Glomerular visceral epithelial cell (primary cell): ENCODE data around the gene CRISPLD2.
"Not testable (repeated sequence)": the region's sequence is repeated elsewhere in the genome, so short reads cannot be mapped to it uniquely, and the experiment has no call there.

Experiments used
- DNase-seq: peaks from one replicate; pipeline ENCODE4 v3.0.0-alpha.2; 2016; ENCODE audit errors: extremely low spot score

Gene CRISPLD2

DNA sequence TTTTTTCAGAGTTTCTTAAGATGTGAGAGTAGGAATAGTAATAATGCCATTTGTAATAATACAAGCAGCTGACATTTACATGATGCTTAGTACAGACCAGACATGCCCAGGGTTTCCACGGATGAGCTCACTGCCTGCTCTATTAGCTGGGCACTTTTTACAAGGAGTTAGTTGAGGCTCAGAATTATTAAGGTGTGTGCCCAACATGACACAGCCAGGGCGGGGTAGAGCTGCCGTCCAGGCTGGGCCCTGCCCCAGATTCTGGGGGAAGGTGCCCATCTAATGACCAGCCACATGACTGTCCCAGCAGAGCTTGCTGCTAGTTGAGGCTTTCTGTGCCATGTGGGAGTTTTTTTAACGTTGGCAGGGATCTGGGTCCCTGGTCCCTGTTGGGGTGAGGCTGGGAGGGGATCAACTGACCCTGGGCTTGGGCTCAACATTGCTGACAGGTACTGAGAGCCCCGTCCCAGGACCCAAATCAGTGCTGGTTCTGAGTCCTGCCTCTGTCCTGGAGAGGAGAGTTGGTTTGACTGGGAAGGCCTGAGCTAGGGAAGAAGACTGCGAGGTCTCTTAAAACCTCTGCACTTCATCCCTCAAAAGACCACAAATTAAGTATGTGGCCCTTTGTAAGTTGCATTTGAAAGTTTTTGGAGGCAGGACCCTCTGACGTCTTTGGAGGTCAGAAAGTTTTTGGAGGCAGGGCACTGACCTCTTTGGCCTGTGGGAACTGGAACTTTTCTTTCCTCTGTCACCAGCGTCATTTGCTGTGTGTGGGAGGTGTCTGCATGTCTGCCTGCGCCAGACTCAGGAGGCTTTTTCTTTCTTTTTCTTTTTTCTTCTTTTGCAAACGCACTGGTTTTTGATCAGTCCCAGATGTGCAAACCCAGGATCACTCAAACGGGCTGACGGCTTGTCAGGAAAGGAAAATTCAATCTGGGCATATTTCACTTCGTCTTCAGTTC lies 2.2 kb downstream of the CRISPLD2 start:
- DNase-seq: no peak

DNA sequence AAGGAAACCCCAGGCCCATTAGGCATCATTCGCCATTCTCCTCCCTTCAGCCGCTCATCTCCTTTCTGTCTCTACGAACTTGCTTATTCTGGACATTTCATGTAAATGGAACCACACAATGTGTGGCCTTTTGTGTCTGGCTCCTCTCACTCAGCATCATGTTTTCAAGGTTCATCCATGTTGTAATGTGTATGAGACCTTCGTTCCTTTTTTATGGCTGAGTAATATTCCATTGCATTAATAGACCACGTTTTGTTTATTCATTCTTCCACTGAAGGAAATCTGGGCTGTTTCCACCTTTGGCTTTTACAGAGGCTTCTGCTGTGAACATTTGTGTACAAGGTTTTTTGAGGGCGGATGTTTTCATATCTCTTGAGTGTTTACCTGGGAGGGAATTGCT lies 3.2 kb downstream of the CRISPLD2 start:
- no peak for DNase-seq

DNA sequence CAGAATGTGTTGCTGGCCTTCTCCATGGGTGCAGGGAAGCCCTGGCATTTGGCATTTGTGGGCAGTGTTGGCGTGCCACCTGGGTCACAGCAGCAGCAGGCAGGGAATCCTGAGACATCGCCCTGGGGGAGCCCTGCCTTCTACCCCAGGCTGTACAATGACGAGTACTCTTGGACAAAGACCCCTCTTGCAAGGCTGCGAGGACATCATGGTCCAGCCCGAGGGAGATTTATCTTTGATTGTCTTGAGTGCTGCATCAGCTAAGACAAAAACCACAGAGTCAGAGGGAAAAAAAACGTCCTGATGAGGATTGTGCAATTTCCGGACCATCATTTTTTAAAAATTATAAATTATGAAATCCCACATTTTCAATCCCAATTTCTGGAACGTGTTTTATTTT lies 3.7 kb downstream of the CRISPLD2 start:
- DNase-seq: no peak

DNA sequence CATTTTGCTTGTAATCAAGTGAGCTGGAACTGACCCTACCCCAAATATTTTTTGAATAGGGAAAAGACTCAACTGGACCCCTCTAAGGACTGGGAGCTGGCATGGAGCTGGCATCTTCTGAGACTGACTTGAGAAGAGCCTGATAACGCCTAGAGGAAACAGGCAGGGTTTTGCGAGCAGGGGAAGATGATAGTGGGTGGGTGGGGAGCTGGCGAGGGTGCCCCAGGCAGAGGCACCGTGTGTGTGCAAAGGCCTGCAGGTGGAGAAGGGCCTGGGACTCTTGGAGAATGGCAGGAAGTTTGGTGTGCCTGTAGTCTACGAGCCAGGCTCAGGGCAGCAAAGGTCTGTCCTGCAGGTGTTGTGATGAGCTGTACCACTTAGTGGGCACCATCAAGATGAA lies 4.1 kb downstream of the CRISPLD2 start:
- no peak for DNase-seq

DNA sequence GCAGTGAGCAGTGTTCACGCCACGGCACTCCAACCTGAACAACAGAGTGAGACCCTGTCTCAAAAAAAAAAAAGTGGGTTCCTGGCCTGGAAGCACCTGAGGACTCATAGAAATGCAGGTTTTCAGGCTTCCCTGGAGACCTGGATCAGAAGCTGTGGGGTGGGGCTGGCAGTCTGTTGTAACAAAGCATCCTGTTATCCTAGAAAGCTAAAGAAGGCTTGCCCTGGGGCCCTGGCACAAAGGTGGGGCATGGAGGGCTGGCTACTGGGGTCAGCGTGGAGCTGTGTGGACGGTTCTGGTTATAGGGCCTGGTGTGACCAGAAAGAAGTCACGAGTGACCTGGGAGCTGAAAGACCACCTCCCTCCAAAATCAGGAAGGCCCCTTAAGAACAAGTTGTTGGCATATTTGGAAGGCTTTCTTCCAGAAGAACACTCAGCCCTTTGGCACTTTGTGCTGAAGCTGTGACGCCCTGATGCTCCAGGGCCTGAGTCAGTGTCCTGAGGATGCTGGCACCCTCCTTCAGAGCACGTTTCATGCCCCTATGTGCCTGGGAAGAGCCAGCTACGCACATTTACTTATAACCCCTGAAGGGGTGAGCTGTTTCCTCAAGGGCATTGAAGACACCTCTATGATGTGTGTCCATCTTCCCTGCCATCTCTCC lies 6.2 kb downstream of the CRISPLD2 start:
- DNase-seq: no peak

DNA sequence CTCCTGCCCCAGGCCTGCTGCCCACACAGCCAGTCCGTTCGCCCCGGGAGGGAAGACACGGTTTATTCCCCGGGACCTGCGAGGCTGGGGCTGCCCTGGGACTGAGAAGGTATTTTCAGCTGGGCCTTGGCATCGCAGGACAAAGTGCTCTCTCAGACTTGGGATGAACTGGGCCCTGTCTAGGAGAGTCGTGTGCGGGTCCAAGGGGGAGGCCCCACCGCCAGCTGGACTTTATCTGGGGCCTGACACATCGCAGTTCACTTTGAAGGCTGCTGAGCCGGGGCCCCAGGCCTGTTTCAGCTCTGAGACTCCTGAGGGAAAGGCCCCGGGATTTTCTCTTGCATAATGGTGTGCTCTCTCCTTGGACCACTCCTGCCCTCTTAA lies 6.8 kb downstream of the CRISPLD2 start:
- DNase-seq: no peak

DNA sequence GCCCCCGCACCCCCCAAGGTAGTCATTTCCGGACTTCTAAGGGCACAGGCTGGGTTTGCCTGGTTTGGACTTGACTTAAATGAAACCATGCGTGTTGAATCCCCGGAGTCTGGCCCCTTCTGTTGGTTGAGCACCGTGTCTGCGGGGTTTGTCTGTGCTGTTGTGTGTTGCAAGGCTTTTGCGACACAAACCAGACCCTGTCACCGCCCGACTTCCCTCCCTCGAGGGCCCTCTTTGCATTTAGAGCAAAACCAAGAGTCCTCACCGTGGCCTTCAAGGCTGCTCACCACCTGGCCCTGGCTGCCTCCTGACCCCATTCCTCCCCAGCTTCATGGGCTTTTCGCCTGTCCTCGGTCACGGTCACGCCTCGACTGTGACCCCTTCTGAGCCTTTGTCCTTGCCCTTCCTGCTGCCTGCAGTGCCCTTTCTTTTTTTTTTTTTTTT lies 7.4 kb downstream of the CRISPLD2 start:
- no peak for DNase-seq

DNA sequence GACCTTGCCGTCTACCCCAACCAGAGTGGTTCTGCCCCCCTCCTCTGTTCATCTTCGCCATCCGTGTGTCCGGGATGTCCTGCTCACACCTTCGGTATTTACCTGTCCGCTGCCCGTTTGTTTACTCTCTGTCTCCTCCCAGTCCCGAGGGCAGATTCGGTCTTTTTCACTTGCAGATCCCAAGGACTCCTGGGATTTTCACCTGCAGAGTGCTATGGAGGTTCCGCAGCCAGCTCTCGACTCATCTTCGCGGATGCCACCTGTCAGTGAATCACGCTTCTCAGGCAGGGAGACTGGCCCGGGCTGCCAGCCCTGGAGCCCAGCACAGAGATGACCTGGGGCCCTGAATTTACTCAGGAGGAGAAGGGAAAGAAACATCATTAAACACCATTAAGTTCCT lies 8.1 kb downstream of the CRISPLD2 start:
- DNase-seq: no peak

DNA sequence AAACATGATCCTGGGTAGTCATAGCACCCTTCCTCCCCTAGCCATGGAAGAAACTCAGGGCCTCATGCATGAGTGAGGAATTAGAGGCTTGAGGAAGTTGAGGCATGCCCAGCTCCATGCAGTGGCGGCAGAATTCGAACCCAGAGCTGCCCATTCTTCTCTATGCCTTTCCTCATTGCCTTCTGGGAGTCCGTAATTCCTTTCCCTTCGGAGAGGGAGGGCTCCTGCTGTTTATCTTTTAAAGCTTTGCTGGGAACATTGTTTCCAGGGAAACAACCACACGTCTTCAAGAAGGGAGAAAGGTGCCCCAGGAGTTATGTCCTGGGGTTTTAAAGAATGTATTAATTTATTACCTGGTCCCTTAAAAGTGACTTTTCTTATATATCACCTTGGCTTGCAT lies 8.5 kb downstream of the CRISPLD2 start:
- no peak for DNase-seq

DNA sequence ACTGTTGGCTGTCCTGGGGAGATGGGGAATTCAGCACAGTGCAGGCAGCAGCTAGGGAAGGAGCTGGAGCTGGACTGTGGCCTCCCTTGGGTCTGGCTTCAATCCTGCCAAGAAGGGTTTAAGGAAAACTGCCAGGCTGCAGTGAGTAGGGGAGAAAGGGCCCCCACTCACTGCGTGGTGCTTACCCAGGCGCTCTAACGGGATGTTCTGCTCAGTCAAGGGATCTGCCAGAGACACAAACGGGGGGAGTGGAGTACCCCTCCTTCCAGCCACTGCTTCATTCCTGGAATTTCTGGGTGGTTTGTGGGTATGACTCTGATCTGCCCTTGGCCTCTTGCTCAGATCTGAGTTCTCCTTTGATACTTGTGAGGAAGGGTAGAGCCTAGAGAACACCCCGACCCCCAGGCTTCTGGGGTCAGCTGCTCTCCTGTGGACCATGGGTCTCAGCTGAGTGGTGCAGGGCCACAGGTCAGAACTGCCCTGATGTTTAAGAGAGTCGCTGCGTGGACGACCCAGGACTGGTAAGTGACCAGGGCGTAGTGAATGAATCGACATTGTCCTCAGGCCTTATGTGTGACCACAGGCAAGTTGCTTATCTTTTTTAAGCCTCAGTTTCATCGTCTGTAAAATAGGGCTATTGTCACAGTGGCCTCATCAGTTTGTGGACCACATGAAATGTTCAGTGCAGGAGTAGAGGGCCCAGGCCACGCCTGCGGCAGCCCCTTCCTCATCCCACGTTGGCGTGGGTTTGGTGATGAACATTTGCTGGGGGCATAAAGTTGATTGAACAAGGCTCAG lies 9.6 kb downstream of the CRISPLD2 start:
- DNase-seq: peak; percentile 95

DNA sequence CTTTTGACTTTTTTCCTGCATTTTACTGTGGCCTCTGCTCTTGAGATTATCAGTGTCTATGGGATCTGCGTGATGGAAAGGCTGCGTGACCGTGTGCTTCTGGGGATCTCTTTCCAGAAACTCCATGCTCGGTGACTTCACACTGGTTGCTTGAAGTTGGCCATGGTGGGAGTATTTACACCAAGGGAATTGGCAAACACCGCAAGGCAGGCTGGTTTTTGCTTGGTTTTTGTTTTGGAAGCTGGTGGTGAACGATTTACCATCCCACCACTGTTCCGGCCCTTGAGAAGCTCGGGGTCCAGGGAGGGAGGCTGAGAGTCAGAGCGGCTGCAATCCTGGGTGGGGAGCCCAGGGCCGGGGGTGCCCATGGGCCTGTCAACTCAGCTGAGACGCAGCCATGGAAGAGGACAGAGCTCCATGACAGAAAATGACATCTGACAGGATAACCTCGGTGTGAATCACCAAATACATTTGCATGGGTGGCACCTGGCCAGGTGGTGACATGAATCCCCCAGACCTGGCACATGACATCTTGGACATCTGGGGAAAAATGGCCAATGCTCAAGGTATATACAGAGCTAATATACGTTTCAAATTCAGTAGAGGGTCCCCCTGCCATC lies 11.1 kb downstream of the CRISPLD2 start:
- DNase-seq: no peak

DNA sequence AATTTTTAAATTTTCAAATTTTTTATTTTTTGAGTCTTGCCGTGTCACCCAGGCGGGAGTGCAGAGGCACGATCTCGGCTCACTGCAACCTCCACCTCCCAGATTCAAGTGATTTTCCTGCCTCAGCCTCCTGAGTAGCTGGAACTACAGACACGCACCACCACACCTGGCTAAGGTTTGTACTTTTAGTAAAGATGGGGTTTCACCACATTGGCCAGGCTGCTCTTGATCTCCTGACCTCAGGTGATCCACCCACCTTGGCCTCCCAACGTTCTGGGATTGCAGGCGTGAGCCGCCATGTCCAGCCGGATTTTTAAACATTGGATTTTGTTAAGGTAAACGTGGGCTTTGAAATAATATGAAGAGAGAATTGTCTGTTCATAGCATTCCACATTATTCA lies 11.9 kb downstream of the CRISPLD2 start:
- not testable (repeated sequence) for DNase-seq

DNA sequence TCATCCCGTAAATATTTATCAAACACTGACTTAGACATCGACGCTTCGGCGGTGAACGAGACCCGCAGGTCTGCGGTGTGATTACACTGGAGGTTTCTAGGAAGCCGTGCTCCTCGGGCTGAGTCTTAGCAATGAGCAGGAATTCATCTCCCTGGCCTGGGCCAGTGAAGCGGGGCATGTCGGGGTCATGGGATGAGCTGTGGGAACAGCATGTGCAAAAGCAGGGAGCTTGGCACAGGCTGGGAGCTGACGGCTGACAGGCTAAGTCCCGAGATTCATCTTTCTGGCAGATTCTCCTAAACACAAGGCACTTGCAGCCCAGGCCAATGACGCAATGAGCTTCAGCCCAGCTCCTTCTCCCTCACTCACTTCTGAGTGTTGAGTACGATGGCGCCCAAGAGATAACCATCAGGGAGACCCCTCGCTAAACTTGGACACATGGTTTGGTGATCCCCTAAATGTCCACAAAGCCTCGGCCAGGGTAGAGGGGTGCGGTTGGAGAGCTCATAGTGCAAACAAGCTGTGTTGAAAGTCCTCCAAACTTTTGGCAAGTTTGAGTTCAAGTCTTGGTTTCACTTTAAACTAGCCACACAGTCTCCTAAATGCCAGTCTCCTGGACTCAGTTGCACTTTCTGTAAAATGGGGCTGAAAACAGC lies 12.8 kb downstream of the CRISPLD2 start:
- peak; percentile 94 for DNase-seq

DNA sequence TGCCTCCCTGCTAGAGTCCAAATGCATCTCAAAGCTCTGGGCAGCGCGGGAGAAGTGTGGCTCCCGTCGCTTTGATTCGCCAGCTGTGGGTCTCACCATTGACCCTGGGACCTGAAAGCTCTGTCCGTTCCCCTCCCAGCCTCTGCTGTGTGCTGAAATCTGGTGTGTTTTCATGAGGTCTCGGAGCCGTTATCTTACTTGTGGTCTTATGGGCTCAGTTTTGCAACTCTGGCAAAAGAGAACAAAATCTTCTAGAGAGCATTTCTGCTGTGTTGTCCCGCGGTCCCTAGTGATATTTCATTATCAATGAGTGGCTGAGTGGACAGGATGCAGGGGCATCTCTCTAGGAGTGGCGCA lies 13.3 kb downstream of the CRISPLD2 start:
- DNase-seq: no peak

DNA sequence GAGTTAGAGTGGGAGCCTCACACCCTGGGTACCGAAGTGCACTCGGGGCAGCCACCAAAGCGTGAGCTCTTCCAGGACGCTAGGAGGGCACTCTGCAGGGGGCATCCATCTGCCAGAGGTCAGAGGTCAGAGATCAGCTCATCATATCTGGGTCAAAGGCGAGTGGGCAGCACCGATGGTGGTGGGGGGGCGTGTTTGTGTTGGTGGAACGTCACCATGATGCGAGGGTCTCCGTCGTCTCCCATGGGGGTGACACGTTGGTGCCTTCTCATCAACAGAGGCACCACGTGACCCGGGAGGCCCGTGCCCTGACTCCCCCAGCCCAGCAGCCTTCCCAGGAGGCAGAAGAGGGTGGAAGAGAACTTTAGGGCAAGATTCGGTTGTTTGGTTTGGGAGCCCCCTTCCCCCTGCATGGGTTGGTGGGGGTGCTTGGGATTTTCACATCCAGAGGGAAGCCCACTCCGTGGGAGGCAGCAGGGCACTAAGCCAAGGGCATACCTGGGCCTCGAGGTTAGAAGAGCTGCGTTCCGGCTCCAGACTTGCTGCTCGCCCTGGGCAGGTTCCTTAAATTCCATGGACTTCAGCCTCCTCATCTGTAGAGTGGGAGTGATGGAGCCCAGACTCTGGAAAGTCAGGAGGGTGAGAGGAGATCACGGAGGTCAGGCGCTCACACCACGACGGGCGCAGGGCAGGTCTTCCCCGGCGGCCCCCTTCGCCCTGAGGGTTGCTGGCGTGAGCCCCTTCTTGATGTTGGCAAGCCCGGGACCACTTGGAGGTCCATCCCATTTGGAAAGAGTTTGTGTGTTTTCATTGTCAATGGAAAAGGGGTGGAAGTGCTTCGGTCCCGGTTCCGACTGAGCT lies 14.0 kb downstream of the CRISPLD2 start:
- DNase-seq: no peak

DNA sequence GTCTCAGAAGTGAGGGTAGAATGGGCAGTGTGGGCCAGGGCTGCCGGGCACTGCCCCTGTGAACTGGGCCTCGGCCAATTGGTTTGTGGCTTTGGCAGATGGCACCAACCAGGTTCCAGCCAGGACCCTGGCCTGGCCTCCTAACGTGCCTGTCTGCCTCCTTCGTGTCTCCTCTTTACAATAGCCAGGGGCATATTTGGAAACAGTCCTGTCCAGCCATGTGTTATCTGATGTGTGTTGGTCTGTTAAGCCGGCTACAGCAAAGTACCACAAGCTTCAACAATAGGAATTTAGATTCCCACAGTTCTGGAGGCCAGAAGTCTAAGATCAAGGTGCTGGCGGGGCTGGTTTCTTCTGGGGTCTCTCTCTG lies 14.6 kb downstream of the CRISPLD2 start:
- DNase-seq: peak; percentile 71

DNA sequence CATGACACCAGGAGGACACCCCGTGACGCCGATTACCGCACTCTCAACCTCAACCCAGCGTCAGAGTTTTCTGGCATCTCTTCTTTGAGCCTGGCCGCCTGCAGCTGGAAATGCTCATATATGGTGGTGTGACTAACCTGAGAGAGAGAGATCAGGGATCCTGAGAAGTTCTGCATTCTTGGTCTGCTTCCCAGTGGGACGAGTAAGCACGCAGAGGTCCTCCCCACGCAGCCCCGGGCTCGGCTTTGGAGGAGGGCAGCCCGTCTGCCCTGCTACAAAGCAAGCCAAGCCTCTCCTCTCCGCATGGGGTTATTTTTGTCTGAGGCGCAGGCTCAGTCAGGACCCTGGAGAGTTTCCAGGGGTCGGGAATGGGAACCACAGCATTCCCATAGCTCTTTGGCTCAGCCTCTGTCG lies 16.5 kb downstream of the CRISPLD2 start:
- peak; percentile 98 for DNase-seq

DNA sequence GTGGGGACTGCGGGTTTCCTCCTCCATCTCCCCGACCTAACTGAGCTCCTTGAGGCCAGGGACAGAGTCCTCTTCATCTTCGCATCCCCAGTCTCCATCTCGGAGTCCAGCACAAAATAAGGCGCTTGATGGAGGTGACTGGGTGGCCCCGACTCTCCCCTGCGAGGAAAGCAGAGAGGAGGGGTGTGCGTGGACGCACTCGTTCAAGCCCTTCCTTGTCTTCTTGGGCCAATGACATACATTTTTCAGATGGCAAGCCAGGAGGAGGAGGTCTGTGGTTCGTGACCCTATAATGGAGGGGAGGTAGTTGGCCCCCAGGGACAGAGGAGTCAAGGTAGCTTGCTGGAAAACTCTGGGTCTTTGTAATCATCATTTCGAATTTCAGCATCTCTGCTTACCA lies 17.2 kb downstream of the CRISPLD2 start:
- no peak for DNase-seq

DNA sequence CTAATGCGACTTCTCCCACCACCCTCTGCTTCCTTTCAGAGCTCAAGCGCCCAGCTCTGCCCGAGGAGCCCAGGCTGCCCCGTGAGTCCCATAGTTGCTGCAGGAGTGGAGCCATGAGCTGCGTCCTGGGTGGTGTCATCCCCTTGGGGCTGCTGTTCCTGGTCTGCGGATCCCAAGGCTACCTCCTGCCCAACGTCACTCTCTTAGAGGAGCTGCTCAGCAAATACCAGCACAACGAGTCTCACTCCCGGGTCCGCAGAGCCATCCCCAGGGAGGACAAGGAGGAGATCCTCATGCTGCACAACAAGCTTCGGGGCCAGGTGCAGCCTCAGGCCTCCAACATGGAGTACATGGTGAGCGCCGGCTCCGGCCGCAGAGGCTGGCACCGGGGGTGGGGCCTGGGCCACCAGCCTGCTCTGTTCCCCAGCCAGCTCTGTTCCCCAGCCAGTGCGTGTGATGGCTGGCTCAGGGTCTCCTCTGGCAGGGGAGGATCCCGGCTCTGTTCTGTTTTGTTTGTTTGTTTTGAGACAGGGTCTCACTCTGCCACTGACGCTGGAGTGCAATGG lies 18.7 kb downstream of the CRISPLD2 start:
- DNase-seq: no peak

DNA sequence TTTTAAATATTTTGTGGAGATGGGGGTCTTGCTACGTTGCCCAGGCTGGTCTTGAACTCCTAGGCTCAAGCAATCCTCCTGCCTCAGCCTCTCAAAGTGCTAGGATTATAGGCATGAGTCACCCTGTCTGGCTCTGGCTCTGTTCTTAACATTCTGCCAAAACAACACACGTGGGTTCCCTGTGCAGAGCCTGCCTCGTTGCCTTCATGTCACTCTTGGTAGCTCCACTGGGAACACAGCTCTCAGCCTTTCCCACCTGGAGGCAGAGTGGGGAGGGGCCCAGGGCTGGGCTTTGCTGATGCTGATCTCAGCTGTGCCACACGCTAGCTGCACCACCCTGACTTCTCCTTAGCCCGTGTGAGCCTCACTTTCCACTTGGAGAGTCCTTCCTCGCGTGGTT lies 19.3 kb downstream of the CRISPLD2 start:
- DNase-seq: peak; percentile 88
